GM21360 (cell line): ENCODE results near the gene HAPLN2.

Experiments used
- ATAC-seq: cut with Tn5 transposase; IDR thresholded peaks from one replicate; pipeline ENCODE4 v1.9.1; 2021; ENCODE audit warnings: mild to moderate bottlenecking, moderate library complexity; ENCODE audit not compliant: unreplicated experiment

HAPLN2 gene

DNA sequence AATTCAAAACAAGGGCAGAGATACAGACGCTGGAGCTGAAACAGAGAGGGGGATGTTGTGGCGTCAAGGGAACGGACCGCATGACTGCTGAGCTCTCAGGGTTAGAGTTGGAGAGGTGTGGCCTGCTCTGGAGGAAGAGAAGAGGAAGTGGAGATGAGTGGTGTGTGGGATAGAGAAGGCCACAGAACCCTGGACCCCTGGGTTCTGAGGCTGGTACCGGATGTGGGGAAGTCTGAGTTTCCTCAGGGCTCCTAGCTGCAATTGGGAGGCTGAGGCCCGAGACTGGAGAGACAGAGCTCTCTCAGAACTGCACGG, 24.5 kb downstream of the HAPLN2 start:
- ATAC-seq = no peak

DNA sequence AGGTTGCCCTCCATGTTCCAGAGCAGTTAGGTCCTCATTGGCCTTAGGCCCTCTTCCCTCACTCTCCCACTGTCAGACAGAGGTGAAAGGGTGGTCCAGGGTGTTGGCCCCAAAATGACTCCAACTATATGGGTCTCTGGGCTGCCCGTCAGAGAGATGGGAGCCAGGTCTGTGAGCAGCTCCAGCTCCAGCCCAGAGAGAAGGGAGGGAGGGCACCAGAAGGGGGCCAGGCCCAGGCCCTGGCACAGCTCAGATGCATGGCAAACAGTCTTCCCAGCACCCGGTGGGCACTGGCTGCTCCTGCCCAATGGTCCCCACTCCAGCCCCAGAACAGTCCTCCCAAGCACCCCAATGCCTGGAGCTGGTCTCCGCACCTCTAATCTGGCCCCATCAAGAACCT, 24.9 kb downstream of the HAPLN2 start:
- no peak for ATAC-seq

DNA sequence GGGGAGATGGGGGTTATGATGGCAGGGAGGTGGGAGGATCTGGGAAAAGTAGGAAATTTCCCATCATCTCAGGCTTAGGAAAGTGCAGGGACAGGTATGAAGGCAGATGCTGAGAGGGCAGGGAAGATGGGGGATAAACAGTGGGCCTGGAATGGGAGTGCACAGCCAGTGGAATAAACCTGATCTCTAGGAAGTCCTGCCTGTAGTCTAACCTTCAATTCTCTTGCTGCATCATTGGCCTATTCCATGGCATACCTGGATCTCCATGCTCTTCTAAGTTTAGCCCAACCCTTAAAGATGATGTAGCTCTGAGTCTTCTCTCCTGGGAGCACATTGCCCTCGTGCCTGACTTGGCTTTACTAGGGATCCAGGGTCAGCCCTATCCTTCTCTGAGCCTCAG, 25.4 kb downstream of the HAPLN2 start:
- ATAC-seq = no peak

DNA sequence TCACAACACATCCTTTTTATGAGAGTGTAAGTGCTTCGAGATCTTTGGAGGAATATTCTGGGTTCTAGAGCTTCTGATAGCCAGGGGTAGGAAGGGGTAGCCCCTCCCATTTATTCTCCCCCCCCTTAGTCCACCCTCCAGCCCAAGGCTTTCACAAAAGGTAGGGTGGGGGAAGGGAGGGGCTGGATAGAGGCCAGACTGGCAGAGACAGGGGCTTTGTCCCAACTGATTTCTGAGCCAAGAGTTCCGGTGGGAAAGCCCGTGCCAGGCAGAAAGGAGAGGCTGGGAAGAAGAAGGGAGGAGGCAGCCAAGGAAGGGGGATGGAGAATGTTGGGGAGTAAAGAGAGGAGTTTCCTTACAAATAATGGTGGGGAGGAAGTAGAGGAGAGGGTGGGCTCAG, 25.8 kb downstream of the HAPLN2 start:
- ATAC-seq = no peak

DNA sequence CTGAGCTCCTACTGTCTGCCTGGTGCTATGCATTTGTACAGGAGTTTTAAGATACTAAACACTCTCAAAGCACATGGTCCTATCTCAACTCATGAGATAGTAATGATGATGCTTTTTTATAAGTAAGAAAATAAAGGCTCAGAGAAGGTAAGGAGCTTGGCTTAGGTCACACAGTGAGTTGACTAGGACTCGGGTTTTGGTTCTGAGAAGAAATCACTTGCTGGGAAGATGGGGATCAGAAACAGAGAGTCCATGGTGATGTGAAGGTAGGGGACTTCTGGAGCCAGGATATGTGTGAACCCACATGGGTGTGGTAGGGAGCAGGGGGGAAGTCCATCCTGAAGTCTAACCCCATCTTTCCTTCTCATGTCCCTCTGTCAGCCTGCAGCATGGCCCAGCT, 26.5 kb downstream of the HAPLN2 start:
- ATAC-seq = no peak

DNA sequence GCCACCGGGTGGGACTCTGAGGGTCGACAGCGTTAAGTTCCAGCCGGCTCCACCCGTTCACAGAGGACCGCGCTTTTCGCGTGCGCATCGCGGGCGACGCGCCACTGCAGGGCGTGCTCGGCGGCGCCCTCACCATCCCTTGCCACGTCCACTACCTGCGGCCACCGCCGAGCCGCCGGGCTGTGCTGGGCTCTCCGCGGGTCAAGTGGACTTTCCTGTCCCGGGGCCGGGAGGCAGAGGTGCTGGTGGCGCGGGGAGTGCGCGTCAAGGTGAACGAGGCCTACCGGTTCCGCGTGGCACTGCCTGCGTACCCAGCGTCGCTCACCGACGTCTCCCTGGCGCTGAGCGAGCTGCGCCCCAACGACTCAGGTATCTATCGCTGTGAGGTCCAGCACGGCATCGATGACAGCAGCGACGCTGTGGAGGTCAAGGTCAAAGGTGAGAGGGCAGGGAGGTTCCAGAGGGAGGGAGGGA, 27.6 kb downstream of the HAPLN2 start:
- no peak for ATAC-seq

DNA sequence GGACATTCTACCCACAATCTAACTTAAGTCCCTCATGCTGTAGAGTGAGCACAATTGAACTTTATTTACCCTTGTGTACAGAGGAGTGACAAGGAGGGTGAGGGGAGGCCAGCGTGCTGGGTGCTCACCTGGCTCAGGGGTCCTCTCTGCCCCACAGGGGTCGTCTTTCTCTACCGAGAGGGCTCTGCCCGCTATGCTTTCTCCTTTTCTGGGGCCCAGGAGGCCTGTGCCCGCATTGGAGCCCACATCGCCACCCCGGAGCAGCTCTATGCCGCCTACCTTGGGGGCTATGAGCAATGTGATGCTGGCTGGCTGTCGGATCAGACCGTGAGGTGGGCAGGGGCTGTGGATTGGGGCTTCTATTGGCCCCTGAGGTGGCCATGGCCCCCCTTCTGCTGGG, 28.1 kb downstream of the HAPLN2 start:
- ATAC-seq = no peak

DNA sequence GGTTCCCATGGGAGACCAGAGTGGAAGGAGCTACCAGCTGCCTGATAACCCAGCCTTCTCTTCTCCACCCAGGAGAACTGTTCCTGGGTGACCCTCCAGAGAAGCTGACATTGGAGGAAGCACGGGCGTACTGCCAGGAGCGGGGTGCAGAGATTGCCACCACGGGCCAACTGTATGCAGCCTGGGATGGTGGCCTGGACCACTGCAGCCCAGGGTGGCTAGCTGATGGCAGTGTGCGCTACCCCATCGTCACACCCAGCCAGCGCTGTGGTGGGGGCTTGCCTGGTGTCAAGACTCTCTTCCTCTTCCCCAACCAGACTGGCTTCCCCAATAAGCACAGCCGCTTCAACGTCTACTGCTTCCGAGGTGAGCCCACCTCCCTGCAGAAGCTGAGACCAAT, 29.3 kb downstream of the HAPLN2 start:
- ATAC-seq = no peak

DNA sequence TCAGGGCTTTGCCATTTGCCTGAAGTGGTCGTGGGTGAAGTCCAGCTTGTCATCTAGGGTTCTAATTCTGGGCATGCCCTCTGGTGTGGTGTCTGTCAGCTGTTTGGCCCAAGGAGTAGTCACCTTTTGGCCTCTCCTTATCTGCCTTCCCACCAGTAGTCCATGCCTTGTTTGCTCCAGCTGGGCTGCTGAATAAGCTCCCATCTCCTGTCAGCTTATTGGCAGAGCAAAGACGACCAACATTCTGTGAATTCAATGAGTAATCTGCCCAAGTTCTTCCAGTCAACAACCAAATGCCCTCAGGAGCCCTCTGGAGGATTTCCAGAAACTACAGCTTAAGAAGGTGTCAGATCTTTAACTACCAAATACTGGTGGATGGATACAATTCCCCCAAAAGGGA, 29.7 kb downstream of the HAPLN2 start:
- ATAC-seq = no peak

DNA sequence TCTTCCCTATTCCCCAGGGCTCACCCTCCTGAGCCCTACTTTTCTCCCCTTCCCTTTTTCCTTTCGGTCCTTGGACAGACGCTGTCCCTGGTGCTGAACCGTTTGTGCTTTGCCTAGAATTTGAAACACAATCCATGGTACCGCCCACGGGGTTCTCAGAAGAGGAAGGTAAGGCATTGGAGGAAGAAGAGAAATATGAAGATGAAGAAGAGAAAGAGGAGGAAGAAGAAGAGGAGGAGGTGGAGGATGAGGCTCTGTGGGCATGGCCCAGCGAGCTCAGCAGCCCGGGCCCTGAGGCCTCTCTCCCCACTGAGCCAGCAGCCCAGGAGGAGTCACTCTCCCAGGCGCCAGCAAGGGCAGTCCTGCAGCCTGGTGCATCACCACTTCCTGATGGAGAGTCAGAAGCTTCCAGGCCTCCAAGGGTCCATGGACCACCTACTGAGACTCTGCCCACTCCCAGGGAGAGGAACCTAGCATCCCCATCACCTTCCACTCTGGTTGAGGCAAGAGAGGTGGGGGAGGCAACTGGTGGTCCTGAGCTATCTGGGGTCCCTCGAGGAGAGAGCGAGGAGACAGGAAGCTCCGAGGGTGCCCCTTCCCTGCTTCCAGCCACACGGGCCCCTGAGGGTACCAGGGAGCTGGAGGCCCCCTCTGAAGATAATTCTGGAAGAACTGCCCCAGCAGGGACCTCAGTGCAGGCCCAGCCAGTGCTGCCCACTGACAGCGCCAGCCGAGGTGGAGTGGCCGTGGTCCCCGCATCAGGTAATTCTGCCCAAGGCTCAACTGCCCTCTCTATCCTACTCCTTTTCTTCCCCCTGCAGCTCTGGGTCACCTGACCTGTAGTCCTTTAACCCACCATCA, 33.1 kb downstream of the HAPLN2 start:
- ATAC-seq = no peak

DNA sequence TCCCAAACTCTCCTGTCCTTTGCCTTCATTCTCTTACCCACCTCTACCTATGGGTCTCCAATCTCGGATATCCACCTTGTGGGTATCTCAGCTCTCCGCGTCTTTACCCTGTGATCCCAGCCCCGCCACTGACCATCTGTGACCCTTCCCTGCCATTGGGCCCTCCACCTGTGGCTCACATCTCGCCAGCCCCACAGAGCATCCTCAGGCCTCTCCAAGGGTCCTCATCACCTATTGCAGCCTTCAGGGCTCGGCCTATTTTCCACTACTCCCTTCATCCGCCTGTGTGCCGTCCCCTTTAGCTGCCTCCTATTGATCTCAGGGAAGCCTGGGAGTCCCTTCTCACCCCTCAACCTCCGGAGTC, 33.8 kb downstream of the HAPLN2 start:
- no peak for ATAC-seq

DNA sequence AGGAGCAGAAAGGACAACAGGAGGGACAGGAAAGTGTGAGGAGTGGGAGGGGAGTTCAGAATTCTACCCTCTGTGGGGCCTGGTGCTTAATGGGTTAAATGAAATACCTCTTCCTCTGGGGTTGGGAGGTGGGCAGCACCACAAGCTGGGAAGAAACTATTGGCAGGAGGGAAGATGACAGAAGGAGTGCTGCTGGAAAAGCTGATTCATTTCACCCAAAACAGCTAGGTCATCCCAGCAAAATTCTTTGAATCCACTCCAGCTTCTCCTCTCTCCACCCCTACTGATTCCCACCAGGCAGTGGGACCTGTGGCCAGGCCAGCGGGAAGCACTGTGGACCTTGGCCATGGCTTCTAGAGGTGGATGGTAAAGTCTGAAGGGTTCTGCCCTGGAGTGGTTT, 35.5 kb downstream of the HAPLN2 start:
- no peak for ATAC-seq

DNA sequence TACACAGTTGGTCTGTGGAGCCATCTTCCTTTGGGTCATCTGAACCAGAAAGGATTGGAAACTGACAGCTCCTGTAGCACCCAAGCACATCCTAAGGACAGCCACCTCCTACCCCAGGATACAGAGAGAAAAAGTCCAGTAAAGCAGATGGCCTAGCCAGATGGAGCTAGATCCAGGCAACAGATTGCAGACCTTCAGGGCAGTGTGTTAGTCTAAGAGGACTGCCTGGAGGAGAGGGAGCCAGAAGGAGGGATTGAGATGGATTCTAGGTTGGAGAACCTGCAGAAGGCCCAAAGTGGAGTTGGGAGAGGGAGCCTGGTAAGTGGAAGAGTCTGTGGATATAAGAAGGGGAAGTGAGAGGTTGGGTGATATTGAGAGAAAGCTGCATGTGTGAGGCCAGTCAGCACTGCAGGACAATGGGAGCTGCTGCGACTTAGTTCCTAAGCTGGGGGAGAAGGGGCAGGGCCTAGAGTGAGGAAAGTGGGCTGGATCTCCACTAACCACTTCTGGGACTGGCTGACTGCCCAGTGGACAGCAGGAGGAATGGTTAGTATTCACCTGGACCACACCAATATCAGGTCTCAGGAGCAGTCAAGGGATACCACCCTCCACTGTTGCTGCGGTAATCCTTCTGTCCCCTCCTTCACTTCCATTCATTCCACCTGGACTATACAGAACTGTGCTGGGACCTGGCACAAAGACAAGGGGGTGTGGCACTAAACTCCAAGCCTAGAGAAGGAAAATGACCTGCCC, 36.1 kb downstream of the HAPLN2 start:
- ATAC-seq = no peak

DNA sequence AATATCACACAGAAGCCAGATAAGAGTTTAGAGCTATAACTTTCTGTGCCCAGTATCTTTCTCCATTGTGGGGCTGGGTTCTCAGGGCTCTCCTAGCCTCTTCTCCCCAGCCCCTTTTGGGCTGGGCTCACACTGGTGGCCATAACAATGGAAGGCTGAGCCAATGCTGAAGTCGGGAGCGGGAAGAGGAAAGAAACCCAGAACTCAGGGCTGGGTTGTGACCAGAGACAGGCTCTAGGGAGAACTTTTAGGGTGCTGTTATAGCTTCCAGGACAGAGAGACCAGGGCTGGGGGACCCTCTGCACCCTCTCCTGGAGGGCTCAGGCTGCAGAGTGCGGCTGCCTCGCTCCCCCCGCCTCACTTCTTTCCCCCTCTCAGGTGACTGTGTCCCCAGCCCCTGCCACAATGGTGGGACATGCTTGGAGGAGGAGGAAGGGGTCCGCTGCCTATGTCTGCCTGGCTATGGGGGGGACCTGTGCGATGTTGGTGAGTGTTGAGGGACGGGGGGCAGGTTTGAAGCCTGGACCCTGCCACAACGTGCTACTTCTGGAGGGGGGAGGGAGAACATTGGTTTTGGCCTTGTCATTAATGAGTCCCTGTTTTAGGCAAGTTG, 36.8 kb downstream of the HAPLN2 start:
- no peak for ATAC-seq

DNA sequence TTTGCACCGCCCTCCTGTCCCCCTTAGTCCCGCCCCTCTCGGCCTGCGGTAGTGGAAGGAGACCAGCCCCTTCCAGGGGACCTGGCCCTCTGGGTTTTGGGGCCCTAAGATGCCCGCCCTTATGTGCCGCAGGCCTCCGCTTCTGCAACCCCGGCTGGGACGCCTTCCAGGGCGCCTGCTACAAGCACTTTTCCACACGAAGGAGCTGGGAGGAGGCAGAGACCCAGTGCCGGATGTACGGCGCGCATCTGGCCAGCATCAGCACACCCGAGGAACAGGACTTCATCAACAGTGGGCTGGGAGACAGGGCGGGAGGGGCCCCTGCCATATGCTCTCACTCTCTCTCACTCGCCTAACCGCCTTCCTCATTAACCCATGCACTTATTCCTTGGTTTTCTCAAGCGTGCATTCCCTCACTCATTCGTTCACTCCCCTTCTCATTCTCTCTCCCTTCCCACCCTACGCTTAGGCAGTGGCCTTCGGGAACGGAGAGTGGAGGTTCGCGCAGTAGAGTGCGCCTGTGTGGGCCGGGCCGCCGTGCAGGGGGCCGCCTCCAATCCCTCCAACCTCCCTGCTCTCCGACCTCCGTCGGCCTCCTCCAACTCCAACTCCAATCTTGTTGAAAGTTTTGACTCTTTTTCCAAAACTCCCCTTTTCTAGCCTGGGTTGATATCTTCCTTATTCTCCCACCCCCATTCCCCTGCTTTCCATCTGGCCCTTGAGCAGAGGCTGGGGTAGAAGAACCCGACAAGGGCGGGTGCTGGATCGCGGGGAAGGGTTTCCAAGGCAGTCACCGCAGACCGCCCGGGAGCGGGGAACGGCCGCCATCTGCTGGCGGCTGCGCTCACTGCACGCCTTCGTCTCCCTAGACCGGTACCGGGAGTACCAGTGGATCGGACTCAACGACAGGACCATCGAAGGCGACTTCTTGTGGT, 37.9 kb downstream of the HAPLN2 start:
- ATAC-seq = no peak

DNA sequence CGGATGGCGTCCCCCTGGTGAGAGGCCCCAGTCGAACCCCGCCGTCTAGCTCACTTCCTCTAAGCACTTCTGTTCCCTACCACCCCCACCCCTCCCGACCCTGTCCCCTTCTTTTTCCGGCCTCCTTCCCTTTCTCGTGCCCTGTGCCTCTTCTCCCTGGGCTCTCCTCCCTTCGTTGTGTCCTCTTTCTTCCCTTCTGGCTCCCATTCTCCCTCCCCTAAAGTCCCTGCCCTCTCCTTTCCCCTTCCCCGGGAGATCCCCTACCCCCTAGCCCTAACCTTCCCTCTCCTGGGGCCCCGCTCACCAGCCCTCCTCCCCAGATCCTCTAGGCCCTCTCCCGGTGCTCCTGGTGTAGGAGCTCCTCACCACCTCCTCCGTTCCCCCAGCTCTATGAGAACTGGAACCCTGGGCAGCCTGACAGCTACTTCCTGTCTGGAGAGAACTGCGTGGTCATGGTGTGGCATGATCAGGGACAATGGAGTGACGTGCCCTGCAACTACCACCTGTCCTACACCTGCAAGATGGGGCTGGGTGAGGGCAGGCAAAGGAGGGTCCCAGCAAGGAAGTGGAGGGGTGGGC, 38.6 kb downstream of the HAPLN2 start:
- no peak for ATAC-seq

DNA sequence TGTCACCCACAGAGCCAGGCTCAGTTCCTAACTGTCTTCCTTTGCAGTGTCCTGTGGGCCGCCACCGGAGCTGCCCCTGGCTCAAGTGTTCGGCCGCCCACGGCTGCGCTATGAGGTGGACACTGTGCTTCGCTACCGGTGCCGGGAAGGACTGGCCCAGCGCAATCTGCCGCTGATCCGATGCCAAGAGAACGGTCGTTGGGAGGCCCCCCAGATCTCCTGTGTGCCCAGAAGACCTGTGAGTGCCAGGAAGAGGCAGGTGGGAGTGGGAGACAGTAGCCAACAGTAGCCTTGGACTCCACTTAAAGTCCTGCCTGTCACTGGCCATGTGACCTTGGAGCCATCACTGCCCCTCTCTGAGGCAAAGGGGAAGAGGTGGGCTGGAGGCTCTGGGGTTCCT, 39.3 kb downstream of the HAPLN2 start:
- ATAC-seq = no peak

DNA sequence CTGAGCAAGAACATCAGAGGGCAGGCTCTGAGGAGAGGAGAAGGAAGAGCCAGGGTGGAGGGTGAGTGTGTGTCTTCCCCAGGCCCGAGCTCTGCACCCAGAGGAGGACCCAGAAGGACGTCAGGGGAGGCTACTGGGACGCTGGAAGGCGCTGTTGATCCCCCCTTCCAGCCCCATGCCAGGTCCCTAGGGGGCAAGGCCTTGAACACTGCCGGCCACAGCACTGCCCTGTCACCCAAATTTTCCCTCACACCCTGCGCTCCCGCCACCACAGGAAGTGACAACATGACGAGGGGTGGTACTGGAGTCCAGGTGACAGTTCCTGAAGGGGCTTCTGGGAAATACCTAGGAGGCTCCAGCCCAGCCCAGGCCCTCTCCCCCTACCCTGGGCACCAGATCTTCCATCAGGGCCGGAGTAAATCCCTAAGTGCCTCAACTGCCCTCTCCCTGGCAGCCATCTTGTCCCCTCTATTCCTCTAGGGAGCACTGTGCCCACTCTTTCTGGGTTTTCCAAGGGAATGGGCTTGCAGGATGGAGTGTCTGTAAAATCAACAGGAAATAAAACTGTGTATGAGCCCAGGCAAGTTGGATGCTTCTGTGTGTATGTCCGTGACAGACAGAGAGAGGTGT, 39.8 kb downstream of the HAPLN2 start:
- no peak for ATAC-seq

DNA sequence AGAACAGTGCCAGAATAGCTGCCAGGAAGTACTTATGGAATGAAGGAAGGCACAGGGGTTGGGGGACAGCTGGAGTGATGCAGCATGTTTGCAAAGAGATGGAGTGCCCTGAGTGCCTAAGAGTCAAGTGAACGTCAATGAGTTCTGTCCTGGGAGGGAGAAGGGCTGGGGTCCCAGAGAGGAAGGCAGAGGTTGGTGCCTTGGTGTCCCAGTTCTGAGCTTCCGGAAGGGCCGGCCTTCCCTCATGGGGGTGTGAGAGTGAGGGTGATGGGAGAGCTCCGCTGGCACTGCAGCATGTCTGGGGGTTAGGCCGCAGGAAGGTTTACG, 40.4 kb downstream of the HAPLN2 start:
- no peak for ATAC-seq

DNA sequence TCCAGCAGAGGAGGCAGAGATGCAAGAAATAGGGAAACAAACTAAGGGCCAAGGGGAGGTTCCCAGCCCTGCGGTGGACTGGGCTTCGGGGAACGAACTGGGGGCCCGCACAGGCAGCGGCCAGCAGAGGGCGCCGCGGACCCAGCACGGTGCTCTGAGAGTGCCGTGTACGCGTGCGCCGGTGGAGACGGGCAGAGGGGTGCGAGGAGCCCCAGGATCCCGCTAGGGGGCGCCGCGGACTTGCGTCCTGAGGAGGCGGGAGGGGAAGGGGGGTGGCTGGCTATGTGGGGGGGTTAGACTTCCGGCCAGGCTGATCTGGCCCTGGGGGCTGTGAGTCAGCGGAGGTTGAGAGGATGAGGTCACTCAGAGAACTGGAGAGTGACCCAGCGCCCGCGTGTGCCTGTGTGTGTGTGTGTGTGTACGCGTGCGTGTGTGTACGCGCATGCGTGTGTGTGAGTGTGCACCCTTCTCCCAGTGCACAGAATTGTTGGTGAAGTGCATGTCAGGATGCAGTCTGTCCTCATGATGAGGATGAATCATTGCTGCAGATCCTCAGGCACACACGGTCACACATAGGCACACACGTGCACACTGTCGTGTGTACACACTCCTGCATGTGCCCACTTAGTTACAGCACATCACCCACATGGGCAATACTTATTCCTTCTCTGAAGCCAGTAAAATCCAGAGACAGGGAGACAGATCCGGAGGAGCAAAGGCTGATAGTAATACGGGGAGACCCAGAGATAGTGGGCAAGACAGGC, 41.0 kb downstream of the HAPLN2 start:
- peak; percentile 42 for ATAC-seq
